HL-60 (cell line): ENCODE measurements around the gene CGRRF1.

Source experiments
- CTCF ChIP-seq: IDR thresholded peaks from one replicate; pipeline ENCODE4 v1.5.1; 2011; ENCODE audit warnings: low read length, control low read depth, inconsistent platforms; ENCODE audit not compliant: insufficient read depth
- REST ChIP-seq: IDR thresholded peaks from 2 replicates; pipeline ENCODE4 v1.6.1; 2012; ENCODE audit warnings: low read depth; ENCODE audit not compliant: insufficient replicate concordance

GRCh38 chr14:54565785-54566409 is 56.2 kb downstream of the CGRRF1 start:
- TF ChIP-seq CTCF, result no peak
- no peak for TF ChIP-seq REST
